DMS114 treated with DMSO at 0.1 percent for 48 hours (cell line): ENCODE results near the gene ZNF263.

ENCODE experiments used
- DNase-seq: peaks from one replicate; lab custom pipeline; 2025; ENCODE audit not compliant: unreplicated experiment; lab: John Stamatoyannopoulos, UW

Gene ZNF263

GRCh38 chr16:3317315-3317999, 34.2 kb downstream of the ZNF263 start:
- DNase-seq: no peak

DNA sequence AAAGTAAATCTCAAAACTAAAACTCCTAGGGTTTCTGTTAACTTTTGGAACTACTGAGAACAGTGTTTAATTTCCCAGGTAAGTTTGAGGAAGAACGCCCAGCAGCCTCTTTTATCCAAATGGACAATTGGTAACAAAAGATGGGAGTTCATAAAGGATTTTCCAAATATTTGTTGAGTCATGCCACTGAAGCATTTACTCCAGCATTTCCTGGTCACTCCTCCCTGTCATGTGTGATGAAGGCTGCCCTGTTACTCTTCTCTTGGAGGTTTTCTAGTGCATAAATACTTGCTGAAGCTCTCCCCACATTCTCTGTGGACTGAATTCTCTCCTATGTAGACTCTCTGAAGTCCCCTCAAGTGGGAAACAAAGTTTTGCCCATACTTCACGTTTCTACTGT, 38.5 kb downstream of the ZNF263 start:
- DNase-seq: no peak

GRCh38 chr16:3327514-3327913, 44.2 kb downstream of the ZNF263 start:
- DNase-seq: no peak

DNA sequence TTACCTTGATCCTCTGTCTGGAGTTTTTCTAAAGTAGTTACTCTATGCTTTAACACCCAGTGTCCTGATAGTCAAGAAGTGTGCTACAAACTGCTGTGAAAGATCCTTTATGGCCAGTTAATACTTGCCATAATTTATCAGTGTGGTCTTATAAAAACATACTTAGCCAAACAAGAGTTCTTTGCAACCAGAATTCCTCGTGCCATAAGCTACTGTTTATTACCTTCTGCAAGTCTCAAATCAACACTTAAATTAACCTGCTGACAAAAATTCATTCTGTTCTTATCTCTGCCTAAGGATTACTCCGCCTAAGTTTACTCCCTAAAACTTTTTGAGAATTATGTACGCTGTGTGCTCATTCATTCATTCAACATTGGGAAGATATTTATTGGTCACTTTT, 44.8 kb downstream of the ZNF263 start:
- DNase-seq: no peak

- DNase-seq: no peak
These were observed 45.4 kb downstream of the ZNF263 start for GRCh38 chr16:3328643-3329042.
